GM21723 (cell line): Measurements from ENCODE around the gene OSGIN1.

Experiments used
- ATAC-seq: cut with Tn5 transposase; IDR thresholded peaks from one replicate; pipeline ENCODE4 v1.9.1; 2021; ENCODE audit warnings: mild to moderate bottlenecking, moderate library complexity; ENCODE audit not compliant: unreplicated experiment

The OSGIN1 gene

DNA sequence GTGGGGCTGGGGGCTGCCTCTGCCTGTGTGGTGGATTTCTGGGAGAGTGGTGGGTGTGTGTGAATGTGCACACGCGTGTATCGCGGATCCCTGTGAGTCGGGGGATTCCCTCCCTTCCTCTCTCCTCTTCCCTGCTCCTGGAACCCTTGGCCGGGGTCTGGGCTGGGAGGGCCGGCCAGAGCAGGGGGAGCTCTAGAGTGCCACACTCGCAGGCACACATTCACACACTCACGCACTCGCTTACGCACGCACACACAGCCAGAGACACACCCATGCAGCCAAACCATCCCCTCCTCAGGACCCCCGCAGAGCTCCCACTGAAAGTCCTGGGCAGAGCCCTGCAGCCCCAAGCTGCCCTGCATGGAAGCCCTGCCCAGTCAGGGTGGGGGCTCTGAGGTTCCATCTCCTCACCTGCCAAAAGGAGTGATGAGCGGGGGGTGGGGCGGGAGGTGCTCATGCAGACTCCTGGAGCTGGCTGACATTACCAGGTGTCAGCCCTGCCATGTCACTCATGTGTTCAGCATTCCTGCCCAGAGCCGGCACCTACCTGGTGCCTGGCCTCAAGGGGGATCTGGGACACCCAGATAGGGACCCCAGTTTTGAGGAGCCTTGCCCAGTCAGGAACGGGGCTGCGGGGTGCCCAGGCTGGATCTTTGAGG, 16.9 kb downstream of the OSGIN1 start:
- ATAC-seq = no peak

DNA sequence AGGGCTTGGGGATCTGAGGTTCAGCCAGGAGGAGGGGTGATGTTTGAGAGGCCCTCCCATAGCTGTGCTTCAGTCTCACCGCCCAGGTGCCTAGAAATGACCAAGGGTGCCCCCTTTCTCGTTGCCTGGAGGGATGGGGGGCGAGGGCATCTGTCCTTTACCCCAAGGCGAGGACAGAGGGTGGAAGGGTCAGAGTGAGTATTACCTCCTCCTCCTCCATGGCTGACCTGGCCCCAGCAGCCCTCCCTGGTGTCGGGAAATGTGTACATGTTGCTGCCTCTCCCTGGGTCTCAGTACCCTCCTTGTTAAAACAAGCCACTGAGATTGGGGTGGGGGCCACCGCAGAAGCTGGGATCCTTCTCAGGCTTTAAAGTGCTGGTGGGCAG, 17.4 kb downstream of the OSGIN1 start:
- ATAC-seq = no peak

DNA sequence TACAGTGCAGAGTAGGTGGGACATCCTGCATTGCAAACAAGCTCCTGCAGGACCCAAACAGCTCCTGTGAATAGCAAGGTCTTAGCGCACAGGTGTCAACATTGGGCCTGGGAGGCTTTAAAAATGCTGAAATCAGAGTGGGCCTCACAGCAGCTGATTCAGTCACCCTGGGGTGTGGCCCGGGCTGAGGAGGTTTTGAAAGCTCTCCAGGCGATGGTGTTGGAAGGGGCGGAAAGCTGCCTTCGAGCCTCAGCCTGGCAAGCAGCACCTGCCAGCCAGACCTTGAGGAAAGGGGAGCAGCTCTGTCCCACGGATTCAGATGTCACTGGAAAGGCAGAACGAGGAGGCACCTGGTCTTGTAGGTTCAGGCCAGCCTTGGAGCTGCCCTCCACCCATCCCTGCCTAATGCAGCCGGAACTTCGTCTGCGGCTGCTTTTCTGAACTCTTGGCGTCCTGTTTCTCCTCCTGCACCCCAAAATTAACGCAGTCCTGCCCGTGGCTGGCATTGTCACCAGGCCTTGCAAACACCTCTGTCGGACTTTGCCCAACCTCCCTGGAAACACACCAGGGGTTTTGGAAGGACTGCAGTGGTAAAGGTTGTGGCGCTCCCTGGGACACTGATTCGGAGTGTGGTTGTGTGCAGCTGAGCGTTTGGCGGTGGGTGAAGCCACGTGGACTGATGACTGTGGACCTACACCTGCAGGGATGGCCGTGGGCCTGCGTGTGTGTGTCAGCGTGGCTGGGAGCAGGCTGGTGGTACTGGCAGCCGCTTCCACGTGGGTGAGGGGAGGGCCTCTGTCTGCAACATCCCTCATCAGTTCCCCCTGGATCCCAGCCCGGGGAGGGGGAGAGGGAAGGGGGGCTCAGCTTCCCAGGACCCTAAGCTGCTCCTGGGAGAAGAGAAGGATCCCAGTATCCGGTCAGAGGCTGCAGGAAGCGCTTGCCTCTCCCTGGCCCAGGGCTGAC, 18.4 kb downstream of the OSGIN1 start:
- ATAC-seq = no peak

DNA sequence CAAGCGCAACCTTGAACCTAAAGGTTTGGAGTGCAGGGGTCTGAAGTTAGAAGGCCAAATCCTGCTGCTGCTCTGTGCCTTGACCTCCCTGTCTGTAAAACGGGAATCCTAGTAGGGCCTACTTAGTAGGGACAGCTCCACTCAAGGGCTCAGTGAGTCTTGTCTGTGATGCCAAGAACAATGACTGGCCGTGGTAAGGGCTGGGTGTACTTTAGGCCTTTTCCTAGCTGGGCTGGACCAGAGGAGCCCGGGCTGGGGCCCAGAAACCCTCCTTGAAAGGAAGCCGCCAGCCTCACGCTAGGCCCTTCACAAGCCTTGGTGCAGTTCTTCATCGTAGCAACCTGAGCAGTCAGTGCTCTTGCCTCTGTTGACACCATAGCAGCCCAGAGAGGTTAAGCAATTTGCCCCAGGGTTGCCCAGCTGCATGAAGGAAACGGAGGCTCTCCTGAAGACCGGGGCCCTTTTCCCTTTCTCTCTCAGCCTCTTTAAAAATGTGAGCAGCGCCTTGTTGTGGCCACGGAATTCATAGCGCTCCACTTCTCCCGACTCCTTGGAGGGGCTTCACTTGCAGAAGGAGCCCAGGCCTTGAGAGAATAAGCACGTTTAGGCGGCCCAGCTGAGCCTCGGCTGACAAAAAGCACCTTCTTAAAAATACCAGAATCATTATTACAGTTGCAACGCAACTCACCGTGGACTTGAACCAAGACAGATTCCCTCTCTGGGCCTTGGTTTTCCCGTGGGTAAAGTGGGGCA, 19.4 kb downstream of the OSGIN1 start:
- ATAC-seq = no peak

DNA sequence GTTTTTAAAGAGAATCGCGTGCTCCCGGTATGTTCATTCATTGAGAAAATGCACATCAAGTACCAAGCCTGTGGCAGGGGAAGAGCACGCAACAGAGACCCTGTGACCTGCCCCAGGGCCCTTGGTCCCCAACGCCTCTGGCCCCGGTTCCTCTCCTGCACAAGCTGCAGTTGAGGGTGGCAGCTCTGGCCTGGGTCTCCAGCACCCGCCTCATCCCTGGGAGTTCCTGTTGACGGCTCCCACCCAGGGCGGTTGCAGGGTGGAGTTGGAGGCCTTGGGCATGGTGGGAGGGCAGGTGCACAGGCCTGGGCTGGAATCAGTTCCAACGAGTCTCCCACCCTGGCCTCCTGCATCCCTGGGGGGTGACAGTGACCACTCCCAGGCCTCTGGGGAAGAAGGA, 20.0 kb downstream of the OSGIN1 start:
- ATAC-seq = no peak

DNA sequence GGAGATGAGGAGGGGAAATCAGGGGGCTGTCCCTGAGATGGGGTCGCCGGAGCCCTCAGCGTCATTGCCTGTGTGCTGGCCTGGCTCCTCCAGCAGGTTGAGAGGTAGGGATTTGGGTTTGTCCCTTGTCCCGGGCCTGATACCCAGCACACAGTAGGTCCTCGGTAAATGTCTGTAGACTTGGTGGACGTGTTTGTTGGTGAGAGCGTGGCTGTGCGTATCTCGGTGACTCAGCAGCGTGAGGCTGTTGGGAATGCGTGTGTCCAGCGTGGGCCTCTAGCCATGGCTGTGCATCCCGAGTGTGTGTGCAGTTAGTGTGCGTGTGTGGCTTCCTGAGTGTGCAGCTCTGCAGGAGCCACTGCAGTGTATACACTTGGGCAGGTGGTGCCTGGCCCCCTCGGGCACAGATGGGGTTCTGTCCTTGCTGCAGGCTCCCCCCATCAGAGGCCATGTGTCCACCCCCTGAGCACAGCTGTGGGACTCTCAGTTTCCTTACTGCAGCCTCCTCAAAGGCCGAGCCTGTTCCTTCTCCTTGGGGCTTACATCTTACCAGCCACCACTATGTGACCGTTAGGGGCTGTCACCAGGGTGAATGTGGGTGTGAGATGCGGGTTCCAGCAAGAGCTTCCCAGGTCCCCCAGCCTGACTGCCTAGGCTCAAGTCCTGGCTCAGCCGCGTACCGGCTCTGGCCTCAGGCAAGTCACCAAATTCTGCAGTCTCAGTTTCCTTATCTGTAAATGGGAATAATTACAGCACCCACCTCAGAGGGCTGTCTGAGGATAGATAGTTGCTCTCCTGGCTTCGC, 20.7 kb downstream of the OSGIN1 start:
- ATAC-seq = no peak

DNA sequence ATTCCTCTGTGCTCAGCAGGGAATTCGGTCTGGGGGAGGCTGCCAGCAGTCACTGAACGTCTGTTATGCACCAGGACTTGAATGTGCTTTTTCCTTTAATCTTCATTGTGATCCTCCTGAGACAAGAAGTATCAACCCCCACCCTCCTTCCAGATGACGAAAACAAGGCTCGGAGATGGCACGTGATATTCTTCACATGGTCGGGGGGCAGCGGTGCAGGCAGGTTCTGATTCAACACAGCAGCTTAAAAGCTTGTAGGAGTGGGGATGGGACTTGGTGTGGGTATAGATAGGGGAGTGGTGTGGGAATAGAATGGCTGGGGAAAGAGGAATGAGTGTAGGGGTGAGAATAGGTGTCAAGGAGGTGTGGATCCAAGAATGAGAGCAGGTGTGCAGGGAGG, 21.4 kb downstream of the OSGIN1 start:
- no peak for ATAC-seq

DNA sequence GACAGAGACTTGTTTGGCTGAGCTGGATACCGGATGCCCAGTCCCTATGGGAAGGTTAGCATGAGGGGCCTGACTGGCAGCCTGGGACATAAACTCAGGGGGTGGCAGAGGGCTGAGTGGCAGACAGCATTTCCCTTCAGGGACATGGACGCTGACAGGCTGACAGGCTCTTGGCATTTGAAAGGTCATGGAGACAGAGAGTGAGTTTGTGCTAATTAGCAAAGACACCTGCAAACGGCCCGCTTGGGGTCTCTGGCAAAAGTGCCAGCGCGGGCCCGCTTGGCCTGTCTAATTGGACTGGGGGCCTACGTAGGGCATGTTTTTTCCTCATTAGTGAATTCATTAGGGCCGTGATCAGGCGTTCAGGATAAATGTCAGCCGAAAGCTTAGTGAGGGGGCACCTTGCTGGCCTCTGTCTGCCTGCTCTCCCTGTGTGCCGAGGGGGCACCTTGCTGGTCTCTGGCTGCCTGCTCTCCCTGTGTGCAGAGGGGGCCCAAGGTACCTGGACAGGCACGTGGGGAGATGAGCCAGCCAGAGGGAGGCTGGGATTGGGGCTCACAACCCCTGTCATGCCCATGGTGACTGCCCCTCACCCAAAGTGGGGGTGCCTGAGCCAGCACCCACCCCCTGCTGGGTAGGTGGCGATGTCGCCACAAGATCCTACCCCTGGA, 22.7 kb downstream of the OSGIN1 start:
- ATAC-seq = no peak

DNA sequence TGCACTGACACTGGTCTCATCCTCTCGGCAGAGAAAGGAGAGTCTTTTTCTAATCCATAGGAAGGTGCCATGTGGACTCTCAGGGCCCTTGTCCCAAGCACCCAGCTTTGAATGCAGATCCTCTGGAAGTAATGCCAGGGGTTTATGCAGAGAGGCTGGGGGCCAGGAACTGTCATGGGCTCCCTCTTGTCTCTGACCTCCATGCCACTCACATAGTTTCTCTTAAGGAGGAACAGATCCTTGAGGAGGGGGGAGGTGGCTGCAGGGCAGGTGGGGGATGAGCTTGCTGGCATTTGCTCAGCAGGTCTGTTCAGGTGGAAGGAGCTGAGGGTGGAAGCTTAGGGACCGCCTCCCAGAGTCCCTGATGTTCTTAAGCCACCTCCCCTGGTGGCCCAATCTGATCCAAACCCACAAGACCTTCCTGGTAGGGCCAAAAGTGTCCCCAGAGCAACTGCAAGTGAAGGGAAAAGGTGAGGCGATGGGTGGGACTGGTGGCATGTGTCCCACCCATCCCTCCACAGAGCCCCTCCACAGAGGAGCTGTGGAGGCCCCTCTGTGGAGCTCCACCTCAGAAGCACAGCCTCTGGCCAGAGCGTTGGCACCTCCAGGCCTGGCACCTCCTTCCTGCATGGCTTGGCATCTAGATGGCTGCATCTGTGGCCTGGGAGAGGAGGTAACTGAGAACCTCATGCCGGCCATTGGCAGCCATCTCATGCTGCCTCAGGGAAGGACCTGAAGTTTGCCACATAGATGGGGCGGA, 24.2 kb downstream of the OSGIN1 start:
- ATAC-seq = no peak

DNA sequence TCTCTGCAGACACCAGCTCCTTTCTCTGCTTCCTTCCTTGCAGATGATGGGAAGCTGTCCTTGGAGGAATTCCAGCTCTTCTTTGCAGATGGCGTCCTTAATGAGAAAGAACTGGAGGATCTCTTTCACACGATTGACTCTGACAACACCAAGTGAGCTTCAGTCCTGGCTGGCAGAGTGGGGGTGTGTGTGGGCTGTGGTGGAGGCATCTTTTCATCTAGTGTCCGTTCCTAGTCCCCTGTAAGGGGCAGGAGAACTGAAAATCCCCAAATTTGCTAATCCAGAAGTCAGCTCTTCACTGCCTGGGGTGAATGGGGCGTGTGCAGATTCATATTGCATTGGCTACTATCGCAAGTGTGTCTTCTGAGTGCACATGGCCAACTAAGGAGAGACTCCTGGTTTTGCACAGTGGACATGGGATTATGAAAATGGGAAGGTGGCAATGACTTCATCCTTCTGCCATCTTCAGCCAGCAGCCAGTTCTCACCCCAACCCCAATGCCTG, 25.4 kb downstream of the OSGIN1 start:
- no peak for ATAC-seq

DNA sequence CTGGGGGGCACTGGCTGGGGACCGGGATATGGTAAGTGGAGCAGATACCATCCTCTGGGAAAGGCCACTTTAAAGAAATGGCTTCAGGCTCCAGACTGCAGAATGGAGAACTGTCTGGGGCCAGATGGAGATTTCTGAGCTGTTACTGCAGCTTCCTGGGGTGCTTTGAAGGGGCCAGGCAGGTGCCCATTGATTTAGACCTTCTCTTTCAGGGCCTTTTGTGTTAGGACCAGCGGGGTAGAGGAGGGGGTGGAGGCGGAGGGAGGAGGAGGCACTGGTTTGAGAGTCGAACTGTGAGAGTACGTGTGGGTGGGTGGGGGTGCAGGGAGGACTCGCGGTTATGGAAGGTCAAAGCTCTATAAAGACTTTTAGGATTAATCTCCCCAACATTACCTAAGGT, 26.4 kb downstream of the OSGIN1 start:
- no peak for ATAC-seq

DNA sequence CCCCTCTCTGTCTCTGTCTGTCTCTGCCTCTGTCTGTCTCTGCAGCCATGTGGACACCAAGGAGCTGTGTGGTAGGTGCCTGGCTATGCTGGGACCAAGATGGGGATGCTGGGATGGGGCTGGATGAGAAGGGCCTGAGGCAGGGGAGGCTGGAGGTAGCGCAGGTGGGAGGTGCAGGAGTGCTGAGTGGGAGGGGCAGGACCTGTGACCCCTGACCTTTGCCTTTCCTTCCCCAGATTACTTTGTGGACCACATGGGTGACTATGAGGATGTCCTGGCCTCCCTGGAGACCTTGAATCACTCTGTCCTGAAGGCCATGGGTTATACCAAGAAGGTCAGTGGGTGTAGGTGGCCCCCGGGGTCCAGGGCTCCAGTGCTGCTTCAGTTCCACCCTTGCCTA, 27.8 kb downstream of the OSGIN1 start:
- ATAC-seq = no peak

DNA sequence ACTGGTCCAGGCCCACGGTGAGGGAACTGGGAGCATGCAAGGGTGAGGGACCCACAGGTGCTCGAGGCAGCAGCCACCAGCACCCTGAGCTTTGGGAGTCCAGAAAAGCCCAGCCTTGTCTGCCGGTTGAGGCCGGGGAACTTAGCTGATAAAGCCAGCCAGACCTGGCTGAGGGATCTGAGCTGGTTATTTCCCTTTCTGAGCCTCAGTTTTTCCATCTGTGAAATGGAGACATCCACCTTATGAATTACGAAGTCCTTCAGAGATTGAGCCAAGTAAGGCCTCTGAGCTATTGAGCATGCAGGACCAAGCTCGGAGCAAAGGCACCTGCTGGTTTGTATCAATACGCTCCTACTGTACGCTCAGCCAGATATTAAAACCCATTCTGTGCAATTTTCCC, 28.8 kb downstream of the OSGIN1 start:
- ATAC-seq = no peak

DNA sequence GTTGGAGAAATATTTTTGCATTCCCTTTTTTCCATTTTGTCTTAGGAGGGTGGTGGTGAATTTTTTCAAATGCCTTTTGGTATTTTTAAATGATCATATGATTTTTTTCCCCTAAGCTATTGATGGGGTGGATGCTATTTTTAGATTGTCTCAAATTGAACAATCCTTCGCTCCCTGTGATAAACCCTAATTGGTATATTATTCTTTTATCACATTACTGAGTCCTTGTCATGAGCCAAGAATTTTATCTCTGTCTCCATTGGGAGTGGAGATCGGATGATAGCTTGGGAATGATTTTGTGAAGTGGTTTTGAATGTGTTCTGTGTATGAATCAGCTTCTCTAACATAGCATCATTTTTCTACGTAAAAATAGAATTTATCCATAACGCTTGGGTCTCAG, 30.5 kb downstream of the OSGIN1 start:
- no peak for ATAC-seq

DNA sequence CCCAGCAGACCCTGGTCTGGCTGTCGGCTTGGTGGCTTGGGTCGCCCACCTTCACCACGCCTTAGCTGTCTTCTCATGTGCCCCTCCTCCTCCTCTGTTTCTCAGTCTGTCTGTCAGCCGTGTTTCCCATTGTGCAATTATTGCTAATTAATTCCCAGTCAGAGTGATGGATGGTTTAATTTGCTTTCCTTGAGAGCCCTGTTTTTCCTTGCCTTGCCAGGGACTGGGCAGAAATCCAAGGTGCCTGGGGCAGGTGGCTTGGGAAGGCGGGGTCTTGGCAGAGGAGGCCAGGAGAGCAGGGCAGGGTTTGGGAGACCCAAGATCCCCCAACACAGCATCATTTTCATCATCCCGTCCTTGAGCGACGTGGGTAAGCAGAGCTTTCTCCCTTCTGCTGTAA, 36.3 kb downstream of the OSGIN1 start:
- ATAC-seq = no peak

DNA sequence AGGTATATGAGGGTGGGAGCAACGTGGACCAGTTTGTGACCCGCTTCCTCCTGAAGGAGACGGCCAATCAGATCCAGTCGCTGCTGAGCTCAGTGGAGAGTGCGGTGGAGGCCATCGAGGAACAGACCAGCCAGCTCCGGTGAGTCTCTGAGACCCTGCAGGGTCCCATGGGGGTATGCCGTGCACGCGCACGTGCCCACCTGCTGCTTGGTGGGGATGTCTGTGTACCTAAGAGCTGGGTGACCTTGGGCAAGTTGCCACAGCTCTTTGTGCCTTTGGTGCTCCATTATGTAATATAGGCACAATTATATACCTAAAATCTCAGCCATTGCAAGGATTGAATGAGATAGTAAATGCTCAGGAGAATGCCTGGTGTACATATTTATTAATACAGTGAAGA, 37.5 kb downstream of the OSGIN1 start:
- no peak for ATAC-seq

DNA sequence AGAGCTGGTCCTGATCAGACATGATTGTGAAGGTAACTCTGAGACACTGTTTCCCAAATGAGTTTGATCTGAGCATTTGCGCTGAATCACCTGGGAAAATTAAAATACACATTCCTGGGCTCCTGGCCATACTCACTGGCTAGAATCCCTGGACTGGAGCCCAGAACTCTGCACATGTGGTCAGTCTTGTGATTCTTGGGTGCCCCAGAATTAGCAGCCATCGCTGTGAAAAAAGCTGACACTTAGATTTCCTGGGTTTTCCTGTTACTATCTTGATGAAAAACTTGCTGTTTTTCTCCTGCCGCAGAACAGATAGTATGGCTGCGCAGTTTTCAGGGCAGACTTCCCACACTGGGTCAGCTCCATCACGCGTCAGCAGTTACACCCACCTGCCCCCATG, 39.6 kb downstream of the OSGIN1 start:
- no peak for ATAC-seq

DNA sequence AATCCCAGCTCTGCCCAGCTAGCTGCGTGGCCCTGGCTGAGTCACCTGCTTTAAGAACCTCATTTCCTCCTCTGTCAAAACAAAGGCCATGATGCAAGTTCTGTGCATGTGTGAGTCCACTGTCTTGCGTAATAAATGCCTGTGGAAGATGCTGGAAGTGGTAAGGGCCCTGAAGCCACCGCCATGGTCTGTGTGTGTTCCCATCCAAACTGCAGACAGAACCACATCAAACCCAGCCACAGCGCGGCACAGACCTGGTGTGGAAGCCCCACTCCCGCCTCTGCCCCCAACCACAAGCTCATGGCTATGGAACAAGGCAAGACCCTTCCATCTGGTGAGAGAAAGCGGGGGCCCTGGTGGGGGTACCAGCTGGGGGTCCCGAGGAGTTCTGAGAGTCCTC, 41.0 kb downstream of the OSGIN1 start:
- no peak for ATAC-seq

DNA sequence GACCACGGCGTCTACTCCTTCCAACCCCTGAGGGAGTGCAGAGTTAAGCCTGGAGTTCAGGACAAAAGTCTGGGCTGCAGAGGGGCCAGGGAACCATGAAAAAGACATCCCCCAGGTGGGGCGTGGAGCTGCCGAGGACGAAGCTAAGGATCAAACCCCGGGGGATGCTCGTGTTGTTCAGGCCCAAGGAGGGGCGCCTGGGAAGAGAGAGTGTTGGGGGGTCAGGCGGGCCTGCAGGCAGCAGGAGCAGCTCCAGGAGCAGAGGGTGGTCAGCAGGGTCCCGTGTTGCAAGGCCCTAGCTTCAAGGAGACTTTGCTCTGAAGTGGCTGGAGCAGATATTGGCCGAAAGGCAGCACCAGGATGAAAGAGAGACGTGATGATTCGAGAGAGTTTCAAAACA, 41.7 kb downstream of the OSGIN1 start:
- no peak for ATAC-seq
